ENCODE data around the gene NFAT5. TPM values are rescaled to one million over a fixed set of nuclear protein-coding genes. Genes with fewer than 3 reads are reported as not detected.

The NFAT5 gene
- total RNA-seq, 1 donor from 2014 or later, result 48.9 TPM

GRCh38 chr16:69522732-69523404, 42.9 kb upstream of the NFAT5 start:
- no peak for DNase-seq (ENCODE audit: low spot score in 2 of 2)
- Histone ChIP-seq H3K4me3 (no peak overlapping the region), H3K9me3 (no peaks in the 10 kb centered on the region), H3K36me3 (no peaks in the 10 kb centered on the region), H3K27me3 (no peaks in the 10 kb centered on the region), H3K27ac (no peak overlapping the region), H3K4me1 (no peaks in the 10 kb centered on the region)
- intact Hi-C loops (cut with DNase I), result no loop called here
- TF ChIP-seq, protein P1, sequence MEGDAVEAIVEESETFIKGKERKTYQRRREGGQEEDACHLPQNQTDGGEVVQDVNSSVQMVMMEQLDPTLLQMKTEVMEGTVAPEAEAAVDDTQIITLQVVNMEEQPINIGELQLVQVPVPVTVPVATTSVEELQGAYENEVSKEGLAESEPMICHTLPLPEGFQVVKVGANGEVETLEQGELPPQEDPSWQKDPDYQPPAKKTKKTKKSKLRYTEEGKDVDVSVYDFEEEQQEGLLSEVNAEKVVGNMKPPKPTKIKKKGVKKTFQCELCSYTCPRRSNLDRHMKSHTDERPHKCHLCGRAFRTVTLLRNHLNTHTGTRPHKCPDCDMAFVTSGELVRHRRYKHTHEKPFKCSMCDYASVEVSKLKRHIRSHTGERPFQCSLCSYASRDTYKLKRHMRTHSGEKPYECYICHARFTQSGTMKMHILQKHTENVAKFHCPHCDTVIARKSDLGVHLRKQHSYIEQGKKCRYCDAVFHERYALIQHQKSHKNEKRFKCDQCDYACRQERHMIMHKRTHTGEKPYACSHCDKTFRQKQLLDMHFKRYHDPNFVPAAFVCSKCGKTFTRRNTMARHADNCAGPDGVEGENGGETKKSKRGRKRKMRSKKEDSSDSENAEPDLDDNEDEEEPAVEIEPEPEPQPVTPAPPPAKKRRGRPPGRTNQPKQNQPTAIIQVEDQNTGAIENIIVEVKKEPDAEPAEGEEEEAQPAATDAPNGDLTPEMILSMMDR (IDR thresholded peaks at IDR 0.05), result no peak

DNA sequence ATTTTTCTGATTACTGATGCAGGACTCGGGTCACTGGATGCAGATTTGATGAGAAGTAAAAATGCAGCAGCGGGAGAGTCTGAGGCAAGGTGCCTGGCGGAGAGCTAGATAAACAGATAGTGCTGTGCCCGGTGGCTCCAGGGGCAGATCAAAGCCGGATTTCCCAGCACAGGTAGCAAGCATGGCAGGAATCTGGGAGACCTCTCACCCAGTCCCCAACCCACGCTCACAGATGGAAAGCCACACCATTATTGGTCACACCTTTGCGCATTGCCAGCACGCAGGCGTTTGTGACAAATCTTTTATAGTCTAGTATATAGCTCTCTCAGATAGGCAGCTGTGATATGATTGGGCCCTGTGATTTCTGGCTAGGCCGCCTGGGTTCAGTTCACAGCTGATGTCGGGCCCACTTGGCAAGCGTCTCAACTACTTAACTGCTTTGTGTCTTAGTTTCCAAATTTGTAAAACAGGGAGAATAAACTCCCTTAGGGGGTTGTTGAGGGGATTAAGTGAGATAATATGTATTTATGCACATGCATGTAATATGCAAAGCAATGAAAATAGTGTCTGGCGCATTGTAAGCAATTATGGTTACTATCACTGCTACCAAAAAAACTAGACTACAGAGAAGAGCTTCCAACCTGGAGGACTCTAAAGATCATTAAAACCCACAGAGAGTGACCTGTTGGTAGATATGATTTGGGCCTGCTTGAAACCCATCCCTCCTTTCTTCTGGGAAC, 42.0 kb upstream of the NFAT5 start:
- Histone ChIP-seq H3K9me3 (no peaks in the 10 kb centered on the region), H3K27ac (no peak overlapping the region), H3K27me3 (no peaks in the 10 kb centered on the region), H3K36me3 (no peaks in the 10 kb centered on the region), H3K4me1 (no peaks in the 10 kb centered on the region), H3K4me3 (no peak overlapping the region)
- DNase-seq (ENCODE audit: low spot score in 2 of 2), result no peak
- intact Hi-C loops (cut with DNase I), result no loop called here
- TF ChIP-seq, protein P1 (IDR thresholded peaks at IDR 0.05), result no peak

- intact Hi-C loops (cut with DNase I), result no loop called here
These were observed 38.7 kb upstream of the NFAT5 start for GRCh38 chr16:69526831-69527655.

GRCh38 chr16:69531988-69532387, 33.8 kb upstream of the NFAT5 start:
- intact Hi-C loops (cut with DNase I), result loop anchor here (5.0 kb wide), 1 partner anchor 35 kb away; the partner anchor contains the start of gene NFAT5
- Histone ChIP-seq H3K36me3 (no peaks in the 10 kb centered on the region), H3K4me3 (no peak overlapping the region), H3K9me3 (no peaks in the 10 kb centered on the region), H3K27ac (no peak overlapping the region), H3K4me1 (peaks cover 0 to 5% of the 10 kb centered on the region in 2 donors), H3K27me3 (no peaks in the 10 kb centered on the region)
- TF ChIP-seq, protein P1 (IDR thresholded peaks at IDR 0.05), result no peak
- DNase-seq (ENCODE audit: low spot score in 2 of 2), result no peak

More at GRCh38 chr16:69526831-69527655, 38.7 kb upstream of the NFAT5 start:
- no peak for DNase-seq (ENCODE audit: low spot score in 2 of 2)
- TF ChIP-seq, protein P1 (IDR thresholded peaks at IDR 0.05), result no peak
- Histone ChIP-seq H3K27me3 (no peaks in the 10 kb centered on the region), H3K27ac (no peak overlapping the region), H3K4me1 (peaks cover 0 to 5% of the 10 kb centered on the region in 2 donors), H3K36me3 (no peaks in the 10 kb centered on the region), H3K9me3 (no peaks in the 10 kb centered on the region), H3K4me3 (no peak overlapping the region)

DNA sequence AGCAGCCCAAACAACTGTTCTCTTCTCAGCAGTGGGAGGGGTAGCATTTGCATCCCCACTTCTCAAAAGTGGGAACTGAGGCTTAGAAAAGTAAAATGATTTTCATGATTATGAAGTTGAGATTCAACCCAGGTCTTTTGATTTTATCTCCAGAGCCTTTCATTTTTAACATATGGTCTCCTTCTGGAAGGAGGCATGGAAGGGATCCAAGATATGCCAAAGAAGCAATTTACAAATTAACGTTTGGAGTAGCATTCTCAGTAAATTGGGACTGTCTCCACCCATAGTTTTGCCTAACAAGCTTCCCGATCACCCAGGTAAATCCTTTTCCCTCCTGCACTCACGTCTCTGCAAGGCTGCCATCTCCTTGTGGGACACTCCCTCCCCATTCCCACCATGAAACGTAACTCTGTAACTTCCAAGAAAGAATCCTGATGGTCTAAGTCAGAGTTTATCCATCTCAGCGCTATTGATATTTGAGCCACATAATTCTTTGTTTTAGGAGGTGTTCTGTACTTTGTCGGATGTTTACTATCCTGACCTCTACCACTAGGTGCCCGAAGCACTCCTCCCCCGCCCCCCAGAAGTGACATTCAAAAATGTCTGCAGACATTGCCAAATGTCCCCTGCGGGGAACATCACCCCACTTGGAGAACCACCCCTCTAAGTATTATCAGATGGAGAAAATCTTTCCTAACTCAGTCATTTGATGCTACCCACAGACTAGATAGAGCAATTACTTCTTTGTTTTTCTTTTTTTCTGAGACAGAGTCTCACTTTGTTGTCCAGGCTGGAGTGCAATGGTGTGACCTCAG, 32.9 kb upstream of the NFAT5 start:
- no peaks in the 10 kb centered on the region for H3K9me3 ChIP-seq
- peaks cover 0 to 5% of the 10 kb centered on the region in 2 donors for H3K4me1 ChIP-seq
- no peak for DNase-seq (ENCODE audit: low spot score in 2 of 2)
- H3K27ac ChIP-seq, result no peak overlapping the region
- no peaks in the 10 kb centered on the region for H3K36me3 ChIP-seq
- no peak overlapping the region for H3K4me3 ChIP-seq
- H3K27me3 ChIP-seq, result no peaks in the 10 kb centered on the region
- intact Hi-C loops (cut with DNase I), result loop anchor here (5.0 kb wide), 1 partner anchor 34 kb away; the partner anchor contains the start of gene NFAT5
- TF ChIP-seq, protein P1 (IDR thresholded peaks at IDR 0.05), result no peak
